SK-N-SH treated with all-trans-retinoic acid at 6 μM for 48 hours (cell line): ENCODE measurements around the gene ADGRV1.

Source experiments
- CSDC2 ChIP-seq: fragments of 250-450 bp; sonication (Bioruptor Pico); IDR thresholded peaks from 2 replicates; pipeline ENCODE4 v1.5.0; 2020; ENCODE audit warnings: mild to moderate bottlenecking, moderate library complexity
- ESRRG ChIP-seq: fragments of 250-450 bp; sonication (Bioruptor Pico); IDR thresholded peaks from 2 replicates; pipeline ENCODE4 v1.6.1; 2021; ENCODE audit warnings: mild to moderate bottlenecking
- SNAI2 ChIP-seq: fragments of 250-450 bp; sonication (Bioruptor Pico); IDR thresholded peaks from 2 replicates; pipeline ENCODE4 v1.5.0; 2020; ENCODE audit warnings: mild to moderate bottlenecking, moderate library complexity
- TCF4 ChIP-seq: fragments of 250-450 bp; sonication (Bioruptor Pico); IDR thresholded peaks from 2 replicates; pipeline ENCODE4 v1.8.0; 2021; ENCODE audit warnings: mild to moderate bottlenecking, moderate library complexity, borderline replicate concordance
- ZFP30 ChIP-seq: fragments of 450-650 bp; formaldehyde crosslinking; IDR thresholded peaks from 2 replicates; pipeline ENCODE4 v1.5.0; 2022; ENCODE audit warnings: mild to moderate bottlenecking, moderate library complexity
- TF ChIP-seq, protein P1 (sequence below): fragments of 250-450 bp; sonication (Bioruptor Pico); IDR thresholded peaks from 2 replicates; pipeline ENCODE4 v1.5.0; 2020; ENCODE audit warnings: mild to moderate bottlenecking, moderate library complexity

DNA sequence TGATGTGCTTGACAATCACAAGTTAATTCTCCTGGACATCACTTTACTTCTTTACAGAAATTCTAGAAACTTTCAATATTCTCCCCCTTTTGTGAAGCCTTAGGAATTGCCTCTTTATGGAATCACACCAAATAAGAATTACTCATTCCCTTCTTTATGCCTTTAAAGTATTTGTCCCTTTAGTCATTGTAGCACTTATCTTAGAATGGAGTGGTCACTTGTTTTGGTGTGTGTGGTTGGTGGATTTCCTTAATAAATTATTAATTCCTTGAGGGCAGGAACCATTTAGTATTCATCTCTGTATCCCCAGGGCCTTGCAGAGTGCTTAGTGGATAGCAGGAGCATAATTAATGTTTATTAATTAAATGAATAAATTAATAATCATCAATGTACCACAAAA, 517.5 kb downstream of the ADGRV1 start:
- TF ChIP-seq SNAI2 (CRISPR knock-in tag) (no peak), ESRRG (CRISPR knock-in tag) (no peak), ZFP30 (CRISPR knock-in tag) (no peak), TCF4 (CRISPR knock-in tag) (no peak), CSDC2 (CRISPR knock-in tag) (no peak)
- TF ChIP-seq, protein P1, sequence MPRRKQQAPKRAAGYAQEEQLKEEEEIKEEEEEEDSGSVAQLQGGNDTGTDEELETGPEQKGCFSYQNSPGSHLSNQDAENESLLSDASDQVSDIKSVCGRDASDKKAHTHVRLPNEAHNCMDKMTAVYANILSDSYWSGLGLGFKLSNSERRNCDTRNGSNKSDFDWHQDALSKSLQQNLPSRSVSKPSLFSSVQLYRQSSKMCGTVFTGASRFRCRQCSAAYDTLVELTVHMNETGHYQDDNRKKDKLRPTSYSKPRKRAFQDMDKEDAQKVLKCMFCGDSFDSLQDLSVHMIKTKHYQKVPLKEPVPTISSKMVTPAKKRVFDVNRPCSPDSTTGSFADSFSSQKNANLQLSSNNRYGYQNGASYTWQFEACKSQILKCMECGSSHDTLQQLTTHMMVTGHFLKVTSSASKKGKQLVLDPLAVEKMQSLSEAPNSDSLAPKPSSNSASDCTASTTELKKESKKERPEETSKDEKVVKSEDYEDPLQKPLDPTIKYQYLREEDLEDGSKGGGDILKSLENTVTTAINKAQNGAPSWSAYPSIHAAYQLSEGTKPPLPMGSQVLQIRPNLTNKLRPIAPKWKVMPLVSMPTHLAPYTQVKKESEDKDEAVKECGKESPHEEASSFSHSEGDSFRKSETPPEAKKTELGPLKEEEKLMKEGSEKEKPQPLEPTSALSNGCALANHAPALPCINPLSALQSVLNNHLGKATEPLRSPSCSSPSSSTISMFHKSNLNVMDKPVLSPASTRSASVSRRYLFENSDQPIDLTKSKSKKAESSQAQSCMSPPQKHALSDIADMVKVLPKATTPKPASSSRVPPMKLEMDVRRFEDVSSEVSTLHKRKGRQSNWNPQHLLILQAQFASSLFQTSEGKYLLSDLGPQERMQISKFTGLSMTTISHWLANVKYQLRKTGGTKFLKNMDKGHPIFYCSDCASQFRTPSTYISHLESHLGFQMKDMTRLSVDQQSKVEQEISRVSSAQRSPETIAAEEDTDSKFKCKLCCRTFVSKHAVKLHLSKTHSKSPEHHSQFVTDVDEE: no peak
